ENCODE results near the gene TUB.

The TUB gene

DNA sequence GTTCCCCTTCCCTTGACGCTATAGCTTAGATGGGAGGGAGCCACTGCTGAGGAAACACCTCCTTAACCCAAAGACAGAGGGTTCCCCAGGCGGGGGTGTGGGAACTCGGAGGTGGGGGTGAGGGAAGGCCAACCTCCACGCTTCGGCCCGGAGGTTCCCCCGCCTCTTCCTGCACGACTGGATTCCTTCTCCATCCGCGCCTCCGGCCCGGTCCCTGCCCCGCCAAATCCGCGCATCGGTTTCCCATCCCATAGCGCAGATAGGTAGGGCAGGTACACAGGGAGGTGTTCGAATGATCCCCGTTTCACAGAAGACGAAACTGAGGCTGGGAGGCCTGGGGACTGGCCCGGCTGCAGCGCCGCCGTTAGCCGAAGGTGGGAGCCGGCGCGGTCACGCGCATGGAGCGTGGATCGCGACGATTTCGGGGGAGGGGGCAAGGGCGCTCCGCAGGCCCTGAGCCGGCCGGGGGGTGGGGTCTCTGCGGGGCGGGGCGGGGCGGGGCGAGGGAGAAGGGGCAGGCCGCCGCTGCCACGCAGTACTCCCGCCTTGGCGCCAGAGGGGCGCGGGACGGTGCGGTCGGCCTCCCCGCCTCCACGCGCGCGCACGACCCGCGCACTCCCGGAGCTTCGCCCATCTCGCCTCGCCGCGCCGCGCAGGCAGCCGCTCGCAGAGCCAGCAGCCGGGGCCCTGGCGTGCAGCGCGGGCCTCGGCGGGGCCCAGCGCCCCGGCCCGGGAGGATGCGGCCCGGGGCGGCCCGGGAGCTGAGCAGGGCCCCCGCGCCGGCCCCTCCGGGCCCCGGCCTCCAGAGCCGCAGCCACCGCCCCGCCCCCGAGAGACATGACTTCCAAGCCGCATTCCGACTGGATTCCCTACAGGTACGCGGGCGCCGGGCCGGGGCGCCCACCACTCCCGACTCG lies at the start of gene TUB (continued):
- TF ChIP-seq IKZF3 (tag by site-specific recombination; IDR thresholded peaks at IDR 0.05) (no peak), ZNF843 (tag by site-specific recombination; IDR thresholded peaks at IDR 0.05) (no peak), SP3 (tag by site-specific recombination; IDR thresholded peaks at IDR 0.05) (peak; percentile 71), ZNF184 (tag by site-specific recombination; IDR thresholded peaks at IDR 0.05) (no peak), SP2 (tag by site-specific recombination; IDR thresholded peaks at IDR 0.05) (peak; percentile 51; the same call in 1 of the 2 replicates), ZNF48 (tag by site-specific recombination; IDR thresholded peaks at IDR 0.05) (no peak), ZNF621 (tag by site-specific recombination; IDR thresholded peaks at IDR 0.05) (no peak), ZNF785 (tag by site-specific recombination; IDR thresholded peaks at IDR 0.05) (no peak), ZNF169 (tag by site-specific recombination; IDR thresholded peaks at IDR 0.05) (no peak), EGR2 (tag by site-specific recombination; IDR thresholded peaks at IDR 0.05; ENCODE audit: low read depth) (0 out of 2 replicates have a peak, but pooled peaks have one; percentile 38), ZFP3 (tag by site-specific recombination; IDR thresholded peaks at IDR 0.05; ENCODE audit: low read depth) (no peak), ZNF623 (tag by site-specific recombination; IDR thresholded peaks at IDR 0.05) (no peak), ZNF555 (tag by site-specific recombination; conservative IDR thresholded peaks at IDR 0.05) (no peak)
- TF ChIP-seq, protein P1, sequence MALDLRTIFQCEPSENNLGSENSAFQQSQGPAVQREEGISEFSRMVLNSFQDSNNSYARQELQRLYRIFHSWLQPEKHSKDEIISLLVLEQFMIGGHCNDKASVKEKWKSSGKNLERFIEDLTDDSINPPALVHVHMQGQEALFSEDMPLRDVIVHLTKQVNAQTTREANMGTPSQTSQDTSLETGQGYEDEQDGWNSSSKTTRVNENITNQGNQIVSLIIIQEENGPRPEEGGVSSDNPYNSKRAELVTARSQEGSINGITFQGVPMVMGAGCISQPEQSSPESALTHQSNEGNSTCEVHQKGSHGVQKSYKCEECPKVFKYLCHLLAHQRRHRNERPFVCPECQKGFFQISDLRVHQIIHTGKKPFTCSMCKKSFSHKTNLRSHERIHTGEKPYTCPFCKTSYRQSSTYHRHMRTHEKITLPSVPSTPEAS (tag by site-specific recombination; IDR thresholded peaks at IDR 0.05), result no peak
- TF ChIP-seq, protein P2, sequence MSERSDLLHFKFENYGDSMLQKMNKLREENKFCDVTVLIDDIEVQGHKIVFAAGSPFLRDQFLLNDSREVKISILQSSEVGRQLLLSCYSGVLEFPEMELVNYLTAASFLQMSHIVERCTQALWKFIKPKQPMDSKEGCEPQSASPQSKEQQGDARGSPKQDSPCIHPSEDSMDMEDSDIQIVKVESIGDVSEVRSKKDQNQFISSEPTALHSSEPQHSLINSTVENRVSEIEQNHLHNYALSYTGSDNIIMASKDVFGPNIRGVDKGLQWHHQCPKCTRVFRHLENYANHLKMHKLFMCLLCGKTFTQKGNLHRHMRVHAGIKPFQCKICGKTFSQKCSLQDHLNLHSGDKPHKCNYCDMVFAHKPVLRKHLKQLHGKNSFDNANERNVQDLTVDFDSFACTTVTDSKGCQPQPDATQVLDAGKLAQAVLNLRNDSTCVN (tag by site-specific recombination; optimal IDR thresholded peaks at IDR 0.05), result peak; percentile 52
- TF ChIP-seq, protein P3, sequence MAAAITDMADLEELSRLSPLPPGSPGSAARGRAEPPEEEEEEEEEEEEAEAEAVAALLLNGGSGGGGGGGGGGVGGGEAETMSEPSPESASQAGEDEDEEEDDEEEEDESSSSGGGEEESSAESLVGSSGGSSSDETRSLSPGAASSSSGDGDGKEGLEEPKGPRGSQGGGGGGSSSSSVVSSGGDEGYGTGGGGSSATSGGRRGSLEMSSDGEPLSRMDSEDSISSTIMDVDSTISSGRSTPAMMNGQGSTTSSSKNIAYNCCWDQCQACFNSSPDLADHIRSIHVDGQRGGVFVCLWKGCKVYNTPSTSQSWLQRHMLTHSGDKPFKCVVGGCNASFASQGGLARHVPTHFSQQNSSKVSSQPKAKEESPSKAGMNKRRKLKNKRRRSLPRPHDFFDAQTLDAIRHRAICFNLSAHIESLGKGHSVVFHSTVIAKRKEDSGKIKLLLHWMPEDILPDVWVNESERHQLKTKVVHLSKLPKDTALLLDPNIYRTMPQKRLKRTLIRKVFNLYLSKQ (tag by site-specific recombination; IDR thresholded peaks at IDR 0.05; ENCODE audit: borderline replicate concordance), result no peak
- TF ChIP-seq, protein P4, sequence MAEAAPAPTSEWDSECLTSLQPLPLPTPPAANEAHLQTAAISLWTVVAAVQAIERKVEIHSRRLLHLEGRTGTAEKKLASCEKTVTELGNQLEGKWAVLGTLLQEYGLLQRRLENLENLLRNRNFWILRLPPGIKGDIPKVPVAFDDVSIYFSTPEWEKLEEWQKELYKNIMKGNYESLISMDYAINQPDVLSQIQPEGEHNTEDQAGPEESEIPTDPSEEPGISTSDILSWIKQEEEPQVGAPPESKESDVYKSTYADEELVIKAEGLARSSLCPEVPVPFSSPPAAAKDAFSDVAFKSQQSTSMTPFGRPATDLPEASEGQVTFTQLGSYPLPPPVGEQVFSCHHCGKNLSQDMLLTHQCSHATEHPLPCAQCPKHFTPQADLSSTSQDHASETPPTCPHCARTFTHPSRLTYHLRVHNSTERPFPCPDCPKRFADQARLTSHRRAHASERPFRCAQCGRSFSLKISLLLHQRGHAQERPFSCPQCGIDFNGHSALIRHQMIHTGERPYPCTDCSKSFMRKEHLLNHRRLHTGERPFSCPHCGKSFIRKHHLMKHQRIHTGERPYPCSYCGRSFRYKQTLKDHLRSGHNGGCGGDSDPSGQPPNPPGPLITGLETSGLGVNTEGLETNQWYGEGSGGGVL (tag by site-specific recombination; IDR thresholded peaks at IDR 0.05), result peak; percentile 58
- TF ChIP-seq, protein P5, sequence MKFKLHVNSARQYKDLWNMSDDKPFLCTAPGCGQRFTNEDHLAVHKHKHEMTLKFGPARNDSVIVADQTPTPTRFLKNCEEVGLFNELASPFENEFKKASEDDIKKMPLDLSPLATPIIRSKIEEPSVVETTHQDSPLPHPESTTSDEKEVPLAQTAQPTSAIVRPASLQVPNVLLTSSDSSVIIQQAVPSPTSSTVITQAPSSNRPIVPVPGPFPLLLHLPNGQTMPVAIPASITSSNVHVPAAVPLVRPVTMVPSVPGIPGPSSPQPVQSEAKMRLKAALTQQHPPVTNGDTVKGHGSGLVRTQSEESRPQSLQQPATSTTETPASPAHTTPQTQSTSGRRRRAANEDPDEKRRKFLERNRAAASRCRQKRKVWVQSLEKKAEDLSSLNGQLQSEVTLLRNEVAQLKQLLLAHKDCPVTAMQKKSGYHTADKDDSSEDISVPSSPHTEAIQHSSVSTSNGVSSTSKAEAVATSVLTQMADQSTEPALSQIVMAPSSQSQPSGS (tag by site-specific recombination; IDR thresholded peaks at IDR 0.05; ENCODE audit: low read depth), result no peak
- TF ChIP-seq, protein P6, sequence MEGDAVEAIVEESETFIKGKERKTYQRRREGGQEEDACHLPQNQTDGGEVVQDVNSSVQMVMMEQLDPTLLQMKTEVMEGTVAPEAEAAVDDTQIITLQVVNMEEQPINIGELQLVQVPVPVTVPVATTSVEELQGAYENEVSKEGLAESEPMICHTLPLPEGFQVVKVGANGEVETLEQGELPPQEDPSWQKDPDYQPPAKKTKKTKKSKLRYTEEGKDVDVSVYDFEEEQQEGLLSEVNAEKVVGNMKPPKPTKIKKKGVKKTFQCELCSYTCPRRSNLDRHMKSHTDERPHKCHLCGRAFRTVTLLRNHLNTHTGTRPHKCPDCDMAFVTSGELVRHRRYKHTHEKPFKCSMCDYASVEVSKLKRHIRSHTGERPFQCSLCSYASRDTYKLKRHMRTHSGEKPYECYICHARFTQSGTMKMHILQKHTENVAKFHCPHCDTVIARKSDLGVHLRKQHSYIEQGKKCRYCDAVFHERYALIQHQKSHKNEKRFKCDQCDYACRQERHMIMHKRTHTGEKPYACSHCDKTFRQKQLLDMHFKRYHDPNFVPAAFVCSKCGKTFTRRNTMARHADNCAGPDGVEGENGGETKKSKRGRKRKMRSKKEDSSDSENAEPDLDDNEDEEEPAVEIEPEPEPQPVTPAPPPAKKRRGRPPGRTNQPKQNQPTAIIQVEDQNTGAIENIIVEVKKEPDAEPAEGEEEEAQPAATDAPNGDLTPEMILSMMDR (tag by site-specific recombination; IDR thresholded peaks at IDR 0.05), result peak; percentile 39; the same call in 1 of the 2 replicates
